K562 (cell line): ENCODE measurements around the gene EPB41L4B. TPM values are rescaled to one million over a fixed set of nuclear protein-coding genes. Genes with fewer than 3 reads are reported as not detected.
A peak's percentile ranks its signal among the peaks of the same experiment; 100 is the strongest.

Source experiments
- BRD9 ChIP-seq: fragments of 450-650 bp; IDR thresholded peaks from 2 replicates; pipeline ENCODE4 v1.6.1; 2018; ENCODE audit warnings: low read depth; ENCODE audit not compliant: partially characterized antibody
- CEBPB ChIP-seq: fragments of 450-650 bp; IDR thresholded peaks from 2 replicates; pipeline ENCODE4 v1.6.1; 2016; ENCODE audit warnings: missing genetic modification characterization, missing compliant biosample characterization
- CEBPG ChIP-seq, 3 experiments: fragments of 200-800 bp in 1 of 3; sonication (Bioruptor generic) in 1 of 3; sonication (generic) in 1 of 3; formaldehyde crosslinking in 1 of 3; IDR thresholded peaks in 2 of 3; conservative IDR thresholded peaks in 1 of 3; 2 replicates each; pipeline versions ENCODE4 v1.6.1 to v1.8.0; 2016 to 2022; ENCODE audit warnings: missing compliant biosample characterization in 2 of 3, missing genetic modification characterization in 2 of 3, mild to moderate bottlenecking in 1 of 3, missing genetic modification reagents in 1 of 3
- EHMT2 ChIP-seq: fragments of 450-650 bp; IDR thresholded peaks from 2 replicates; pipeline ENCODE4 v1.6.1; 2018; ENCODE audit warnings: antibody characterized with exemption
- EP400 ChIP-seq: fragments of 450-650 bp; IDR thresholded peaks from 2 replicates; pipeline ENCODE4 v1.6.1; 2017; ENCODE audit warnings: antibody characterized with exemption, mild to moderate bottlenecking, moderate library complexity
- ERF ChIP-seq: fragments of 450-650 bp; formaldehyde crosslinking; IDR thresholded peaks from 2 replicates; pipeline ENCODE4 v1.4.0; 2020; ENCODE audit warnings: mild to moderate bottlenecking, mixed read lengths
- HMGN3 ChIP-seq: IDR thresholded peaks from 2 replicates; pipeline ENCODE4 v1.6.1; 2011; ENCODE audit warnings: borderline replicate concordance, low read depth, mild to moderate bottlenecking, mixed read lengths, low read length; ENCODE audit not compliant: insufficient read length; ENCODE audit errors: extremely low read depth
- ID3 ChIP-seq, 2 experiments: fragments of 250-450 bp in 1 of 2; fragments of 450-650 bp in 1 of 2; sonication (Bioruptor Pico) in 1 of 2; IDR thresholded peaks; 2 replicates each; pipeline versions ENCODE4 v1.6.1 to v1.8.0; 2016 to 2021; ENCODE audit warnings: mild to moderate bottlenecking in 2 of 2, moderate library complexity in 2 of 2, missing compliant biosample characterization in 1 of 2, missing genetic modification characterization in 1 of 2
- JUN ChIP-seq, 2 experiments: sonication (generic) in 1 of 2; formaldehyde crosslinking in 1 of 2; IDR thresholded peaks; 2 replicates each; pipeline versions ENCODE4 v1.6.1 to v1.8.0; 2012 to 2022; ENCODE audit warnings: borderline replicate concordance in 2 of 2, mild to moderate bottlenecking in 2 of 2, improper control_type of control experiment in 1 of 2, low read depth in 1 of 2, low read length in 1 of 2, missing genetic modification reagents in 1 of 2
- KDM4B ChIP-seq, 2 experiments: fragments of 450-650 bp in 1 of 2; sonication (generic) in 1 of 2; IDR thresholded peaks; 2 replicates each; pipeline ENCODE4 v1.6.1; 2016 to 2017; ENCODE audit warnings: borderline replicate concordance in 2 of 2, antibody characterized with exemption in 1 of 2, low read depth in 1 of 2, mild to moderate bottlenecking in 1 of 2
- KLF1 ChIP-seq: fragments of 450-650 bp; IDR thresholded peaks from 2 replicates; pipeline ENCODE4 v1.6.1; 2016; ENCODE audit warnings: missing genetic modification characterization, missing compliant biosample characterization
- L3MBTL2 ChIP-seq: fragments of 450-650 bp; IDR thresholded peaks from 2 replicates; pipeline ENCODE4 v1.6.1; 2016; ENCODE audit warnings: mild to moderate bottlenecking, moderate library complexity
- MAFF ChIP-seq: IDR thresholded peaks from 2 replicates; pipeline ENCODE4 v1.6.1; 2012; ENCODE audit warnings: low read length, improper control_type of control experiment
- NCOR1 ChIP-seq: fragments of 450-650 bp; IDR thresholded peaks from 2 replicates; pipeline ENCODE4 v1.6.1; 2016; ENCODE audit warnings: mild to moderate bottlenecking, moderate library complexity
- NFIC ChIP-seq: fragments of 450-650 bp; IDR thresholded peaks from 2 replicates; pipeline ENCODE4 v1.6.1; 2017; ENCODE audit warnings: mild to moderate bottlenecking, inconsistent platforms
- PATZ1 ChIP-seq: fragments of 250-450 bp; sonication (Bioruptor Pico); IDR thresholded peaks from 2 replicates; pipeline ENCODE4 v1.5.0; 2020; ENCODE audit warnings: mild to moderate bottlenecking, borderline replicate concordance
- PRPF4 ChIP-seq: fragments of 200-400 bp; formaldehyde crosslinking; IDR thresholded peaks from one replicate; pipeline ENCODE4 v1.6.1; 2017; ENCODE audit warnings: low read length, low read depth, mild to moderate bottlenecking; ENCODE audit not compliant: insufficient read depth, poor library complexity, severe bottlenecking
- TBL1XR1 ChIP-seq, 2 experiments: IDR thresholded peaks; 2 replicates each; pipeline ENCODE4 v1.6.1; 2012; ENCODE audit warnings: improper control_type of control experiment in 2 of 2, low read length in 2 of 2, mild to moderate bottlenecking in 1 of 2
- TCF3 ChIP-seq: sonication (generic); formaldehyde crosslinking; IDR thresholded peaks from 2 replicates; pipeline ENCODE4 v1.4.0; 2020; ENCODE audit warnings: mild to moderate bottlenecking, missing genetic modification reagents
- VEZF1 ChIP-seq: fragments of 200-800 bp; sonication (Bioruptor generic); IDR thresholded peaks from 2 replicates; pipeline ENCODE4 v1.6.1; 2017; ENCODE audit warnings: missing genetic modification characterization, missing compliant biosample characterization
- polyA plus RNA-seq, 8 experiments: library from polyadenylated mRNA; depleted of rRNA in 4 of 8; stranded (reverse) in 5 of 8; unstranded in 3 of 8; fragments of >200 nt; fragmentation: Nextera tagmentation in 2 of 8; fragmentation: Illumina TruSeq in 1 of 8; extraction: Ambion mirVana in 2 of 8; extraction: Trizol in 1 of 8; gene quantifications; 2 replicates each; pipeline versions ENCODE4 v1.2.1 to v1.2.3, GENCODE V29; 2011 to 2014; ENCODE audit warnings: inconsistent platforms in 1 of 8, missing spikeins in 1 of 8
- total RNA-seq, 7 experiments: library from RNA; depleted of rRNA in 6 of 7; stranded (reverse); fragments of >200 nt in 6 of 7; fragmentation: Illumina TruSeq in 2 of 7; extraction: Trizol in 2 of 7; gene quantifications; 2 replicates each; pipeline versions ENCODE4 v1.2.1 to v1.2.3, GENCODE V29; 2011 to 2021; ENCODE audit warnings: low replicate concordance in 1 of 7

EPB41L4B gene
- total and polyA plus RNA-seq, 9 of the 15 experiments (the other 6 are each of a cell fraction or from before 2014, with no cell fraction given) = 0.09 to 0.38 (median 0.21) TPM

GRCh38 chr9:109122726-109123621 is 197.9 kb downstream of the EPB41L4B start (continued):
- TF ChIP-seq ID3 (CRISPR knock-in tag; IDR thresholded peaks at IDR 0.05) (no peak), ID3 (tag; IDR thresholded peaks at IDR 0.05) (0 out of 2 replicates have a peak, but pooled peaks have one; percentile 42), EHMT2 (peak; percentile 86), BRD9 (peak; percentile 62), JUN (IDR thresholded peaks at IDR 0.05; ENCODE audit: borderline replicate concordance, low read depth, low read length) (0 out of 2 replicates have a peak, but pooled peaks have one; percentile 9), JUN (CRISPR knock-in tag; IDR thresholded peaks at IDR 0.05; ENCODE audit: borderline replicate concordance) (no peak), ERF (CRISPR knock-in tag) (no peak), MAFF (peak; percentile 96), KDM4B (IDR thresholded peaks at IDR 0.05; ENCODE audit: borderline replicate concordance in 2 of 2, low read depth in 1 of 2) (no peak), PRPF4 (no peak), CEBPB (peak; percentile 100), NCOR1 (peak; percentile 82), TCF3 (CRISPR knock-in tag) (peak; percentile 73), KLF1 (no peak), CEBPG (CRISPR knock-in tag; IDR thresholded peaks at IDR 0.05) (peak; percentile 91), CEBPG (tag; conservative IDR thresholded peaks at IDR 0.05 in 1 of 2, IDR thresholded peaks at IDR 0.05 in 1 of 2) (peak; percentile 91 to 97), NFIC (peak; percentile 59), TBL1XR1 (IDR thresholded peaks at IDR 0.05; ENCODE audit: low read length in 2 of 2) (peak in 1 of 2 experiments; percentile 79; a peak in 2 of 4 replicates), PATZ1 (CRISPR knock-in tag) (no peak), L3MBTL2 (peak; percentile 54; the same call in 1 of the 2 replicates), VEZF1 (CRISPR knock-in tag) (peak; percentile 42), EP400 (peak; percentile 62), HMGN3 (no peak)
